NCI-H2227 (cell line): ENCODE measurements around the gene TMEM8B.

Source experiments
- DNase-seq: peaks from one replicate; lab custom pipeline; 2025; ENCODE audit not compliant: unreplicated experiment; lab: John Stamatoyannopoulos, UW

Gene TMEM8B

DNA sequence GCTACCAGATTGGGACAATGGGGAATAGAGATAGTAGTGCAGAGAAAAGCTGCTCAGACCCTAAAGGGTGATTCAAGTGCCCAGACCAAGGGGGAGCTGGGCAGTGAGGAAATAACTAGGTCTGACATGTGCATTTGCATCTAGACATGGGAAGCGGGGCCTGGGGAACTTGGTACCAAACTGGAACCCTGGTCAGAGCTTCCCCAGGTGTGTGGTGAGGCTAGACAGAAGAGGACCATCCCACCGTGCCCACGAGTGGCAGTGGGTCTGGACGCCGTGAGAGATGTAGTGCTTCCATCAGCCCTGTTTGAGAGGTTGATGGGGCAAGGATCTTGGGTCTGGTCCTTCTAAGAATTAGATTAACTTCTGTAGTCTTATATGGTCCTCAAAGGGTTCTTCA is 7.6 kb downstream of the TMEM8B start:
- DNase-seq = no peak

DNA sequence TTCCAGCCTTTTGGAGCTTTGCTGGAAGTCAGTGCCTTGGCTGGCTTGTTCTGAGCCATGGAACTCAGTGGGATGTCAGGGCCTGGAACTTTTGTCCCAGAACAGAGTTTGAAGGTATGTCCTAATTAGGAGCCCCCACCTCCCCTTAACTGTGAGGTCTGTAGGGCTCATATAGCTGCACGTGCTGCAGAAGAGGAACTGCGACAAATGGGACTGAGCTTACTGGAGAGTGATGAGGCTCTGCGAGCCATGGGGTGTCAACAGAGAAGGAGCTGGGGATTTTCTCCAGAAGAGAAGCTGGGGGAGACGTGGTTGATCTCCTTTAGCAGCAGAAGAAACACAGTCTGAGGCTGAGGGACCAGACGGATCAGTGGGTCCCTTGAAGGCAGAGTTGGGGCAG is 10.9 kb downstream of the TMEM8B start:
- no peak for DNase-seq

DNA sequence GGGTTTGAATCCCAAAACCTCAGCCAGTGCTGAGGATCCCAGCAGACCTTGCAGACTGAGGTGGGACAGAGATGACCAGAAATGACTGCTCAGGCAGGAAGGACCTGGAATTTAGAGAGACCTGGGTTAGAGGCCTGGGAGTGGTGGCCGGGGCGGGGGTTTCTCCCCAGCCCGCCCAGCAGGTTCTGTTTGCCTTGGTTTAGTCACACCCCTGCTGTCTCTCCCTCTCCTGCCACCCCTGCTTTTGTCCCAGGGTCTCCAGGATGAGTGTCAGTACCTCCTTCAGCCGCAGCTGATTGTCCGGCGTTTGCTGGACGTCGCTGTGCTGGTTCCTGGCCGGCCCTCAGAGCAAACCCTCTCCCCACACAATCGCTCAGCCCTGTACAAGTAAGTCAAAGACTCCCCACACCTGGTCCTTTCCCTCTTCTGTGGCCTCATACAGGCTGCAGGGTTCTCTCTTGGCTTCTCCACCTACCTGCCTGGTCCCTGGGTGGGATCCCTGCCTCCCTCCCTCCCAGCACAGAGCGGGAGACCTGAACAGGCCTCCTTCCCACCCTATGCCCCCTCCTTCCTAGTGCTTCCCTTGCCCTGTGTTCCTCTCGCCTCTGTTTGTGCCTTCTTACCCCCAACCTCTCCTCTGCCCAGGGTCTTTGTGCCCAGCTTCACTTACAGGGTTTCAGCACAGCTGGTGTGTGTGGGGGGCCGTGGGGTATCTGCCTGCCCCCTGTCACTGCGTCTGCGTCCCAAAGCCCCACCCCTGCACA is 12.0 kb downstream of the TMEM8B start:
- no peak for DNase-seq

DNA sequence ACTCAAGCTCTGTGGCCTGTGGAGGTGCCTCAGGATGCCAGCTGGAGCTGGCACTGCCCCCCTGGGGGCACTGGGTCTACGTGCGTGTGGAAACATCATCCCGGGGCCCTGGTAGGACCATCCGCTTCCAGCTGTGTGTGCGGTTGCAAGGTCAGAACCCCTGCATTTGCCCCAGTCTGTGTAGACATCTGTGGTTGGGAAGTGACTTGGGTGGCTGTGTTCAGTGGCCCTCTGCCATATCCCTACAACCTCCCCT is 12.5 kb downstream of the TMEM8B start:
- DNase-seq = no peak

DNA sequence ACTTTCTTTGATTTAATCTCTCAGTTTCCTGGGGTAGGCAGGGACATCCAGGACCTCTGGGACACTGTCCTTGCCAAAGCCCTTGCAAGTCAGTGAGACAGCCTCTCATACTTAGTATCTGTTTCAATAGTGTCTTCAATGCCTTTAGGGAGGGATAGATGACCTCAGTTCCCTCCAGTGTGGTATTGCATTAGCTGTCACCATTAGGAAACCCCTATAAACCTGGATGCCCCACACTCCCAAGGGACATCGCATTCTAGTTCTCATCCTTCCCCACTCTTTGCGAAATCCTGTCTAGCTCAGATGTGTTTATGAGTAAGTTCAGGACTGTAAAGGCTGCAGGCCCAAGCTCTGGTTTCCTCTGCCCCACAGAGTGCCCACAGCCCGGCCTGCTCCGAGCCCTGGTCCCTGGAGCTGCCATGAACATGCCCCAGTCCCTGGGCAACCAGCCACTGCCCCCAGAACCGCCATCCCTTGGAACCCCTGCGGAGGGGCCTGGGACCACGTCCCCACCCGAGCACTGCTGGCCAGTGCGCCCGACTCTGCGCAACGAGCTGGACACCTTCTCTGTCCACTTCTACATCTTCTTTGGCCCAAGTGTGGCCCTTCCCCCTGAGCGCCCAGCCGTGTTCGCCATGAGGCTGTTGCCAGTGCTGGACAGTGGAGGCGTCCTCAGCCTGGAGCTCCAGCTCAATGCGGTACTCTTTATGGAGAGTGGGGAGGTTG is 13.2 kb downstream of the TMEM8B start:
- DNase-seq = no peak

DNA sequence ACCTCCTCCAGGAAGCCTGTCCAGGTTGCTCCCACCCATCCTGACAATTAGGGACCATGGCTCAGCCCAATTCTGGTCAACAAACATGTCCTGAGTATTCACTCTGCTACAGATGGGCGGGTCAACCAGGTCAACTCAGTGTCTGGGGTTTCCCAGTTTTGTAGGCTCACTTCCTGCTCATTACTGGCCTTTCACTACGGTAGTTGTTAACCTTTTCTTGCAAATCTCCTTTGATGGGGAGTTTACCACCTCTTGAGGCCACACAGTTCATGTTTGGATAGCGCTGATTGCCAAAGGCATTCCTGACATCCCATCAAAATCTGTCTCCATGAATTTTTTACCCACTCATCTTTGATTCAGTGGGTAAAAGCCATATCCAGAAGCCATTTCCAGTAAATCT is 13.8 kb downstream of the TMEM8B start:
- DNase-seq = no peak

DNA sequence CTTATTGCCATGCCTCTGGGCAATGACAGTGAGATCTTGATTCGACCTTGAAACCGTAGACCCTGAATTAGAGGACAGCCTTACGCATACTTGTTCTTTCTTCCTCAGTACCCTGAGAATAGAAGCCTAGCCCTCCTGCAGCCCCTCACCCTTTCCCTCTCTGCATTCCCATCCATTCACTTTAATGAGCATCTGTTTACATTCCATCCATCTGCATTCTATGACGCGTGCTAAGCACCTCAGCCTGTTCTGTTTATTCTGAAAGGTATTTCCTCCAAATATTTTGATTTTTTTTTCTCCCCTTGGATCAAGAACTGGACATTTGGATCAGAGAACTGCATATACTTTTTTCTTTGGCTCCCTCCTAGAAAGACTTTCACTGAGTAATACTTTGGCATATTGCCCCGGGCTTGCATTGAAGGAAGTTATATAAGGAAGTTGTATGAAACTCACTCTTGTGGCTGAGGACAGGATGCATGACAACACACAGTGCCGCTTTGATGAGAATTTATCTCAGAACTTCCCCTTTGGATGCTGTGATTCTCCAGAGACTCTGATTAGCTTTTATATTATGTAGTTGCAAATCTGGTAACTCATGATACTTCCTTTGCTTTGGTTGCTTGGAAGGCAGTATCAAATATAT is 15.7 kb downstream of the TMEM8B start:
- DNase-seq = no peak

DNA sequence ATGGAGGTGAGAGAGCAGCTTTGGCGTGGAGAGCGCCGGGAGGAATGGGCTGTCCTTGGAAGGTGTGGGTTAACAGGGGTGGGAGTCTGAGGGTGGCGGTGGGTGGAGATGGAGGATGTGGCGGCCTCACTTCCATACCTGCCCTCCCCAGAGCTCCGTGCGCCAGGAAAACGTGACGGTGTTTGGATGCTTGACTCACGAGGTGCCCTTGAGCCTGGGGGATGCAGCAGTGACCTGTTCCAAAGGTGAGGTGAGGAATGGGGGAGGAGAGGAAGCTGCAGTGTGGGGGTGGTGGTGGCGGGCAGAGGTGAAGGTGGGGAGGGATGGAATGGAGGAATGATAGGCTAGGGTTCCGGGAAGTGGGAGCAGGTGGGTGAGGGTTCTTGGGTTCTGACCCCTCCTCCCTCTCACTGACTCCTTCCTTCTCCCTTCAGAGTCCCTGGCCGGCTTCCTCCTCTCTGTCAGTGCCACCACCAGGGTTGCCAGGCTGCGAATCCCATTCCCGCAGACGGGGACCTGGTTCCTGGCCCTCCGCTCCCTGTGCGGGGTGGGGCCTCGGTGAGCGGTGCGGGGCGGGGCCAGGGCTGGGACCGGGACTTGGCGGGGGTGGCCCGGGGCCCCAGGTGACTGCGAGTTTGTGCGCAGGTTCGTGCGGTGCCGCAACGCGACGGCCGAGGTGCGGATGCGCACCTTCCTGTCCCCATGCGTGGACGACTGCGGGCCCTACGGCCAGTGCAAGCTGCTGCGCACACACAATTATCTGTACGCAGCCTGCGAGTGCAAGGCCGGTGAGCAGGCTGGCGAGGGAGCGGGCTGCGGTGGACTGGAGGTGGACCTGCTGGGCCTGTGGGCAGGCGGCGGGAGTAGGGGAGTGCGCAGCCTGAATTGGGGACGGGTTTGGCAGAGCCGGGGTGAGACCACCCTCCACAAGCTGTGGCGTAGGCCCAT is 17.1 kb downstream of the TMEM8B start:
- DNase-seq = peak; percentile 26

DNA sequence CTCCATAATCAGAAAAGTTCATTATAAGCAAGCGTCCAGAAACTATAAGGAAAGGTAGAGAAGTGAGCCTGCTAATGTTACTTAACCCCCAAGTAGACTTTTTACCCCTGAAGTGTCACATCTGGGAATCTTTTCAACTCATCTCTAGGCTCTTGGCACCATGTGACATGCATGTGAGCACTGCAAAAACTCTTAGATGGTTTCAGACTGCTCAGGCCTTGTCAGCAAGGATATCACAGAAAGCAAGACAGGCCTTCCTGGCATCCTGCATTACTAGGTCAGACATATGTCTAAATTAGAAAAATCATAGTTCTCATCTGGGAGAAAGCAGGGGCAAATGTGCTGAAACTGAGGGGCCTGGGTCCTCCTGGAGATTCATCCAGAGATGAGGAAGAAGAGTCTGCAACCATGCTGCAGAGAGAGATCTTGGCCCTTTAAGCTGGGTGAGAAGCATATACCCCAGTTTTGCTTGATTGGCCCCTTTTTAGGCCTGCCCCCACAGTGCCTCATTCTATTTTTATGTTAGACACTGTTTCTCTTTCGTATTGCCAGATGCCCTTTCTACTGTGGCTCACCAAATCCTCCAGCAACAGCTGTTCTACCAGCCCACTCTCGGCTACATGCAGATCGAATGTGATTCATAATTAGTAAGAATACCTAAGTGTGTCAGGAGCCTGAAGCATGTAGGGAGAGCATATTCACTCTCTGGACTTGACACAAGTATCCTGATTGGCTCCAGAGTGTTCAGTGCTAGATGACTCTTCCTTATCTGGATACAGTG is 19.0 kb downstream of the TMEM8B start:
- DNase-seq = no peak

DNA sequence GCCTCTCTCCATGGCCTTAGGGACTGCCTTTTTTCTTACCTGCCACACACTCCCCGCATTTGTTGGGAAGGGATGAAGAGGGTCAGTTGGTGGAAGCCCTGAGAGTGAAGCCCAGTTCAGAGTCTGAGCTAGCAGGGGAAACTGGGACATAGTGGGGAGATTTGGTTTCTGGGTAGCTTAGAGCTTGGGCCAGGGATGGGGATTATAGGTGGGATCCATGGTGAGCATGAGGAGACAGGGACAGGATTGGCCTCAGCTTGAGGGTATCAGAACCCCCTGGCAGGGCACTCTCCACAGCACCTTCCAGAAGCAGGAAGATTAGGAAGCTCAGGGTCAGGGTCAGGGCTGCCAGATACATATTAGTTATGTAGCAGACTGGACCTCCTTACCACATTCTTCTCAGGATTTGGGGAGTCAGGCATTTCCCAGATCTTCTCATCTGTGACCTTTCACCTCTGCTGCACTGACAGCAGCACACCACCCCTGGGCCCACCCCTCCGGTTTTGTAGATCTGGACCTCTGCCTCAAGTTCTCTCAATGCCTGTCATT is 23.3 kb downstream of the TMEM8B start:
- DNase-seq = no peak

DNA sequence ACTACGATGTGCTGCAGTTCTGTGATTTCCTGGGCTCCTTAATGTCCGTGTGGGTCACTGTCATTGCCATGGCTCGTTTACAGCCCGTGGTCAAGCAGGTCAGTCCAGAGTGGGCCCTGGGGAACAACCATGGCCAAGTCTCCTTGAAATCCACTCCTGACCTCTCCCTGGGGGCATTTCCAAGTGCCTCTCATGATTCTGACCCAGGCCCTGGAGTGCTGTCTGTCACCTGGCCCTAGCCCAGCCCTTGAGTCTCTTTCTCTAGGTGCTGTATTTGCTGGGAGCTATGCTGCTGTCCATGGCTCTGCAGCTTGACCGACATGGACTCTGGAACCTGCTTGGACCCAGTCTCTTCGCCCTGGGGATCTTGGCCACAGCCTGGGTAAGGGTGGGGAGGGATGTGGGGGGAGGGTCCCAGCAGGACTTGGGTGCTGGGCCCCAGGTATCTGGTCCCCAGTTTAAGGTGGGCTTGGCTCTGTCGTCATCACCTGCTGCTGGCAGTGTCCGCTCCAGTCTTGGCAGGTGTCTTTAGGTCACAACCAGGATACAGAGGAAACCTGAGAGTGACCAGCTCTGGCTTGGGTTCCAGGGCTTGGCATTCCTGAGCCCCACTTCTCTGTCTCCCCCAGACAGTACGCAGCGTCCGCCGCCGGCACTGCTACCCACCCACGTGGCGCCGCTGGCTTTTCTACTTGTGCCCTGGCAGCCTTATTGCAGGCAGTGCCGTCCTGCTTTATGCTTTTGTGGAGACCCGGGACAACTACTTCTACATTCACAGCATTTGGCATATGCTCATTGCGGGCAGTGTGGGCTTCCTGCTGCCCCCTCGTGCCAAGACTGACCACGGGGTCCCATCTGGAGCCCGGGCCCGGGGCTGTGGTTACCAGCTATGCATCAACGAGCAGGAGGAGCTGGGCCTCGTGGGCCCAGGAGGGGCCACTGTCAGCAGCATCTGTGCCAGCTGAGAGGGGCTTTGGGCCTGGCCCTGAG is 24.1 kb downstream of the TMEM8B start:
- no peak for DNase-seq

DNA sequence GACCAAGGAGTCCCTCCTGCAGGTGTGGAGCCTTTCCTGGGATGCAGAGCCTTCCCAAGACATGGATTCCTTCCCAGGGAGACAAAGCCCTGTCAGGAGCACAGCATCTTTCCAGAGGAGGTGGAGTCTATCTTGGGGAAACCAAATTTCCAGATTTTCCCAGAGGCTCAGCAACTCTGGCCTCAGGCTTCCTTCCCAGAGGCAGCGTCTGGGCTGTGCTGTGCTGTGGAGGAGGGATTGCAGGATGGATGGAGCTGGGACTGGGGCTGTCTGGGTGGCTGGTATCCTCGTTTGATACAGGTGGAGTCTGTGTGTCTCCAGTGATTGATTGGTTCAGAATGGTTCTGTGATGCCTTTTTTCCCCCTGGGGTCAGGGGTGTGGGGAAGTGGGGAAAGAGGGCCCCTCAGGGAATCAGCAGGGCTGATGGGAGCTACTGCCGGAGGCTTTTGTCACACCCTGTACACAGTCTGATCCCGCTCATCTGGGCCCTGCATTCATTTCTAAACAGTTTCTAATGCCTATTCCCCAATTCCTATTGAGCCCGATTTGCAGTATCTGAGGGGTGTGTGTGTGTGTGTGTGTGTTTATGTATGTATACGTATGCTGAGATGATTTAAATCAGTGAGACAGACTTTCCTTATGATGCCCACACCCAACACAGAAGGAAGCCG is 25.2 kb downstream of the TMEM8B start:
- DNase-seq = no peak

DNA sequence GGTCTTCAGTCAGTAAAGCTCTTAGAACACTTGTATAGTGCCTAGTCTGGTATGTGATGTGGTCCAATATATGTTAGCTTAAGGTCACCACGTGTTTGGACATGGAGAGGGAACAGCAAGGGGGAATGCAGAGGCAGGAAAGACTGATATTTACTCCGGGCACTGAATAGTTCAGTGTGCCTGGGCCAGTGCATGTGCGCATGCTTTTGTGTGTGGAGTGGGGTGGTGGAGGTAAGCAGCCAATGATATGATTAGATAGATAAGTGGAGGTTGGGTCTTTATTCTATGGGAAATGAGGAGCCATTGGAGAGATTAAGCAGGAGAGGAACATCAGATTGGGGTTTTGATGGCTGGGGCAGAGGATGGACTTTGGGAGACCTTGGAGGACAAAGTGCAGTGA is 27.2 kb downstream of the TMEM8B start:
- DNase-seq = no peak

DNA sequence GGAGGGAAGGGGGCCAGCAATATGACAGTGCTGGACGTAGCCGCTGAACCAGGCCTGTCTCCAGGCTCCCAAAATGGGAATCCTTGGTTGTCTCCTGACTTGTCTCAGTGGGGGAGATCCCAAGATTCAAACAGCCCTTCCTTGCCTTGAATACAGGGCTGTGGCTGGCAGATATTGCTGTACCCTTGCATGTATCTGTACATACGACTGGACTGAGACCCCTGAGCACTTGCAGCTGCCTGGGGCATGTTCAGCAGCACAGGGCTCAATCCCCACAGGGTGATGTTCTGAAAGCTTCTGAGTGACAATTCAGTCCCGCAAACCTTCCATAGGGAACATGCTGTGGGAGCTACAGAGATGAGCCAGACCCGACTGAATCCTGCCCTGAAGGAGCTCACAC is 27.9 kb downstream of the TMEM8B start:
- no peak for DNase-seq

DNA sequence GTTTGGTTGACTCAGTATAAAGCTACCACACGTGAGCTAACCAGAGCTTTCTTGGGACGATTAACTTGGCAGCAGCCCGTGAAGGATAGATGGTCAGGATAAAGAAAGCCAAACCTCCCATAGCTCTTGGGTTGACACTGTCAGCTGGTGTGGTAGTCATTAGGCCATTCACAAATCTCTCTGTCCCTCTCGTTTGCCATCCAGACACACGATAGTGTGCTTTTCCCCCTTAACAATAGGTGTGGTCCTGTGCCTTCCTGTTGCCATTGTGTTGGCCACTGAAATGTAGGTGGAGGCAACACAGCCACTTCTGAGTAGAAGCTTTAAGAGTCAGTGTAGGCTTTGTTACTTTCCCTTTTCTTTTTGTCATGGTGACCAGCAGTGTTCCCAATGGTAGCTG is 29.4 kb downstream of the TMEM8B start:
- DNase-seq = no peak

DNA sequence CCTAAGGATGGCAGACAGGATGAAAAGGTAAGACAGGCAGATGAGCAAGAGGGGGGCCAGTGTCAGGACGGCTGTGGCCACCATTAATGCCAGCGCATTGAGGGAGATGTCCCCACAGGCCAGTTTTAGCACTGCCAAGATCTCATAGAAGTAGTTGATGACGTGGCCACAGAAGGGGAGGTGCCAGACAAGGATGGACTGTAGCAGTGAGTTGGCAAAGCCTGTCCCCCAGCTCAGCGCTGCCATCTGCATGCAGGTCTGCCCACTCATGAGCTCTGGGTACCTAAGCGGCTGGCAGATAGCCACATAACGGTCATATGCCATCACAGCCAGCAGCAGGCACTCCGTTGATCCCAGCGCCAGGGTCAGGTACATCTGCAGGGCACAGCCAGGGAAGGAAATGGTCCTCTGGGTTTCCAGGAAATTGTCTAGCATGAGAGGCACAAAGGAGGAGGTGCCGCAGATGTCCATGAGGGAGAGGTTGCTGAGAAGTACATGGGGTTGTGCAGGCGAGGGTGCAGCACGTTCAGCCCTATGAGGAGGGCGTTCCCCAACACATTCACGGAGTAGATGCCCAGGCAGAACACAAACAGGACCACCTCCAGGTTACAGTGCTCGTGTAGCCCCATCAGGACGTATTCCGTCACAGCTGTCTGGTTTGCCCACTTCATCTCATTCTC is 30.4 kb downstream of the TMEM8B start:
- DNase-seq = no peak

DNA sequence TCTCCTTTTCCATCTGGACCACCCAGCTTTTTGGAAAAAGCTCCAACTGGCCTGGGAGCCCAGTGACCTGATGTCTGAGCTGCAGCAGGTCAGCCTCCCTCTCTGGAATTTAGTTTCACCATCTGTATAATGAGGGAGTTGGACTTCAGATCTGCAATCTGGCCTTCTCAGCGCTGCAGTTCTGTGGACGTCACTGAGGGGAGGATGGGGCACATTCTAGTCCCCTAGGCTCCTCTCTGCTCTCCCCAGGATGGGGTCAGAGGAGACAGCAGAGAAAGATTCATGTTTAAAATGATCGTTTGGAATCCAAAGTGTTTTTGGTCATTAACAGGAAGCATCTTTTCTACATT is 30.9 kb downstream of the TMEM8B start:
- DNase-seq = no peak
